Endothelial cell of umbilical vein (primary cell): Measurements from ENCODE around the gene CDX2. TPM values are rescaled to one million over a fixed set of nuclear protein-coding genes. Genes with fewer than 3 reads are reported as not detected.

Experiments used
- BruUV-seq: library from RNA; stranded (reverse); fragments of 400-500 nt; replicated peaks from 2 replicates; lab custom pipeline; 2021; lab: Mats Ljungman, UMichigan
- CTCF ChIA-PET: fragments of 300-600, 350-600 bp; sonication (Branson Sonifier 250); formaldehyde crosslinking; loops from one replicate; lab custom pipeline; 2021; ENCODE audit warnings: antibody characterized with exemption, inconsistent platforms; lab: Charles Lee
- POLR2A ChIA-PET: fragments of 300-600, 350-600 bp; sonication (Branson Sonifier 250); formaldehyde crosslinking; loops from one replicate; lab custom pipeline; 2021; ENCODE audit warnings: antibody characterized with exemption, inconsistent platforms; lab: Charles Lee
- DNase-seq: peaks from one replicate; pipeline ENCODE4 v3.0.0-alpha.2; 2011; ENCODE audit warnings: low read depth, low spot score
- FAIRE-seq: peaks from 2 replicates; lab custom pipeline; 2011; peaks lifted over from hg19 to GRCh38; lab: Jason Lieb, UNC
- H2AFZ ChIP-seq: 2 replicates; pipeline ENCODE4 v1.6.0; 2012; ENCODE audit warnings: low read depth, low read length, control low read depth, inconsistent platforms
- H3K27ac ChIP-seq: 2 replicates; pipeline ENCODE4 v1.5.1; 2011; ENCODE audit warnings: low read depth, mild to moderate bottlenecking, control low read depth, low read length, moderate library complexity; ENCODE audit not compliant: insufficient read depth
- H3K27me3 ChIP-seq, 2 experiments: 2 replicates each; pipeline versions ENCODE4 v1.6.0 to v1.6.1; 2011; ENCODE audit warnings: low read length in 2 of 2, mixed read lengths in 1 of 2; ENCODE audit not compliant: control insufficient read depth in 2 of 2, insufficient read depth in 2 of 2
- H3K36me3 ChIP-seq, 2 experiments: 2 replicates in 1 of 2; 3 replicates in 1 of 2; pipeline ENCODE4 v1.5.1; 2011; ENCODE audit warnings: low read length in 2 of 2, mild to moderate bottlenecking in 1 of 2, moderate library complexity in 1 of 2; ENCODE audit not compliant: control insufficient read depth in 2 of 2, insufficient read depth in 2 of 2; ENCODE audit errors: extremely low read depth in 1 of 2
- H3K4me1 ChIP-seq: 3 replicates; pipeline ENCODE4 v1.5.1; 2011; ENCODE audit warnings: mild to moderate bottlenecking, low read length; ENCODE audit not compliant: control insufficient read depth, insufficient read depth; ENCODE audit errors: extremely low read depth
- H3K4me2 ChIP-seq: 2 replicates; pipeline ENCODE4 v1.6.1; 2011; ENCODE audit warnings: low read length, control low read depth, mixed read lengths; ENCODE audit not compliant: insufficient read depth
- H3K4me3 ChIP-seq, 3 experiments: fragments of 200-600 bp in 1 of 3; sonication (generic), shearing (Covaris generic) in 1 of 3; replicated peaks in 1 of 3; 2 replicates each; pipeline ENCODE4 v1.5.1; 2011 to 2016; ENCODE audit warnings: control low read depth in 3 of 3, low read length in 3 of 3, mild to moderate bottlenecking in 2 of 3, inconsistent platforms in 1 of 3, low read depth in 1 of 3, moderate library complexity in 1 of 3; ENCODE audit not compliant: insufficient read depth in 1 of 3
- H3K79me2 ChIP-seq: 2 replicates; pipeline ENCODE4 v1.6.0; 2012; ENCODE audit warnings: low read length, inconsistent platforms; ENCODE audit not compliant: control insufficient read depth, insufficient read depth
- H3K9ac ChIP-seq: replicated peaks from 2 replicates; pipeline ENCODE3; 2011; ENCODE audit warnings: low read length, control low read depth; ENCODE audit not compliant: insufficient read depth; ENCODE audit errors: extremely low read depth
- H3K9me1 ChIP-seq: replicated peaks from 3 replicates; pipeline ENCODE4 v1.6.0; 2011; ENCODE audit warnings: mild to moderate bottlenecking, low read length; ENCODE audit not compliant: control insufficient read depth, insufficient read depth; ENCODE audit errors: extremely low read depth
- H3K9me3 ChIP-seq: replicated peaks from 2 replicates; pipeline ENCODE4 v1.5.1; 2012; ENCODE audit warnings: low read length, inconsistent platforms; ENCODE audit not compliant: control insufficient read depth, insufficient read depth
- H4K20me1 ChIP-seq: replicated peaks from 2 replicates; pipeline ENCODE3; 2011; ENCODE audit warnings: mild to moderate bottlenecking, low read length; ENCODE audit not compliant: control insufficient read depth, insufficient read depth; ENCODE audit errors: extremely low read depth
- EZH2 ChIP-seq: IDR thresholded peaks from 2 replicates; pipeline ENCODE4 v1.6.1; 2012; ENCODE audit warnings: borderline replicate concordance, low read depth, mild to moderate bottlenecking, moderate library complexity, low read length, inconsistent platforms; ENCODE audit not compliant: severe bottlenecking
- FOS ChIP-seq: IDR thresholded peaks from 2 replicates; pipeline ENCODE4 v1.6.1; 2011; ENCODE audit warnings: mild to moderate bottlenecking, low read length, moderate library complexity, borderline replicate concordance; ENCODE audit not compliant: insufficient read depth
- GATA2 ChIP-seq: IDR thresholded peaks from 2 replicates; pipeline ENCODE4 v1.7.0; 2011; ENCODE audit warnings: low read depth, mild to moderate bottlenecking, moderate library complexity, mixed read lengths, low read length; ENCODE audit not compliant: insufficient read length, insufficient read depth
- JUN ChIP-seq: IDR thresholded peaks from 2 replicates; pipeline ENCODE4 v1.6.1; 2011; ENCODE audit warnings: borderline replicate concordance, low read depth; ENCODE audit not compliant: insufficient read length, insufficient read depth
- MAX ChIP-seq: IDR thresholded peaks from 2 replicates; pipeline ENCODE4 v1.6.1; 2011; ENCODE audit not compliant: insufficient read depth, insufficient read length
- MYC ChIP-seq: IDR thresholded peaks from one replicate; pipeline ENCODE4 v1.6.1; 2011; ENCODE audit warnings: mild to moderate bottlenecking, low read depth, low read length
- POLR2A ChIP-seq: IDR thresholded peaks from 2 replicates; pipeline ENCODE4 v1.6.1; 2012; ENCODE audit warnings: low read depth, mild to moderate bottlenecking, control low read depth, low read length
- POLR2AphosphoS5 ChIP-seq: IDR thresholded peaks from 2 replicates; pipeline ENCODE4 v1.6.1; 2012; ENCODE audit warnings: low read depth, mild to moderate bottlenecking, control low read depth, low read length, moderate library complexity; ENCODE audit not compliant: insufficient read depth
- dilution Hi-C: fragments of 300-500 bp; cut with MboI; formaldehyde crosslinking; loops from one replicate; pipeline ENCODE4 v1.15.0; 2019; ENCODE audit warnings: low sequenced_read_pairs; ENCODE audit not compliant: extremely low pct_ligation_motif_present
- intact Hi-C: fragments of 100-400 bp; cut with micrococcal nuclease; formaldehyde crosslinking; loops from one replicate; pipeline ENCODE4 v1.10.0; 2022
- polyA plus RNA-seq, 4 experiments: library from polyadenylated mRNA; depleted of rRNA in 3 of 4; stranded (reverse) in 3 of 4; unstranded in 1 of 4; fragments of >200 nt; gene quantifications; 2 replicates each; pipeline versions ENCODE4 v1.2.1 to v1.2.3, GENCODE V29; 2011 to 2012; ENCODE audit warnings: missing spikeins in 1 of 4
- total RNA-seq: library from RNA; stranded (reverse); gene quantifications from 2 replicates; pipeline ENCODE4 v1.2.3, GENCODE V29; 2021
- TF ChIP-seq, protein P1 (sequence below), 2 donors: IDR thresholded peaks; 1 replicate in 1 of 2; 2 replicates in 1 of 2; pipeline ENCODE4 v1.5.1; 2011; ENCODE audit warnings: low read length in 2 of 2, mild to moderate bottlenecking in 2 of 2, moderate library complexity in 2 of 2, control low read depth in 1 of 2, inconsistent platforms in 1 of 2, low read depth in 1 of 2; ENCODE audit not compliant: insufficient read depth in 1 of 2; ENCODE audit errors: extremely low read depth in 1 of 2

Gene CDX2
- total and polyA plus RNA-seq, 2 donors (not counting 3 experiments of a cell fraction or from before 2014, with no cell fraction given), result not detected

DNA sequence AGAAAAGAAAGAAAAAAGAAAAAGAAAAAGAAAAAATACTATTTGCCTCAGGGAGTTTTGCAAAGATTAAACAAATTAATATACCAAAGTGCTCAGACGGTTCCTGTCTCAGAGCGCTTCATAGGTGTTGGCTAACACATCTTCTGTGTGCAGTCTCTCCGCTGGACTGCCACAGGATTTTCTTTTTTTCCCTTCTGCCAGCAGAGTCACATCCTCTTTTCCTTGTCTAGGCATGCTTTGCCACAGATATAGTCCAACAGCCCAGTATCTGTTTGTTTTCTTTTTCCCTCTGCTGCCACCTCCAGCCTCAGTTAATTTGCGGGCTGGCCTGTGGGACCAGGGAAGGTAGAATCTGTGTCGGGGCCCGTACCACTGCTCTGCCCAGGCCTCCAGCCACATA lies 22.8 kb upstream of the CDX2 start:
- ChIA-PET POLR2A (no interaction called here), CTCF (no interaction called here)
- TF ChIP-seq POLR2AphosphoS5, result no peak
- TF ChIP-seq GATA2, result no peak
- TF ChIP-seq, protein P1, sequence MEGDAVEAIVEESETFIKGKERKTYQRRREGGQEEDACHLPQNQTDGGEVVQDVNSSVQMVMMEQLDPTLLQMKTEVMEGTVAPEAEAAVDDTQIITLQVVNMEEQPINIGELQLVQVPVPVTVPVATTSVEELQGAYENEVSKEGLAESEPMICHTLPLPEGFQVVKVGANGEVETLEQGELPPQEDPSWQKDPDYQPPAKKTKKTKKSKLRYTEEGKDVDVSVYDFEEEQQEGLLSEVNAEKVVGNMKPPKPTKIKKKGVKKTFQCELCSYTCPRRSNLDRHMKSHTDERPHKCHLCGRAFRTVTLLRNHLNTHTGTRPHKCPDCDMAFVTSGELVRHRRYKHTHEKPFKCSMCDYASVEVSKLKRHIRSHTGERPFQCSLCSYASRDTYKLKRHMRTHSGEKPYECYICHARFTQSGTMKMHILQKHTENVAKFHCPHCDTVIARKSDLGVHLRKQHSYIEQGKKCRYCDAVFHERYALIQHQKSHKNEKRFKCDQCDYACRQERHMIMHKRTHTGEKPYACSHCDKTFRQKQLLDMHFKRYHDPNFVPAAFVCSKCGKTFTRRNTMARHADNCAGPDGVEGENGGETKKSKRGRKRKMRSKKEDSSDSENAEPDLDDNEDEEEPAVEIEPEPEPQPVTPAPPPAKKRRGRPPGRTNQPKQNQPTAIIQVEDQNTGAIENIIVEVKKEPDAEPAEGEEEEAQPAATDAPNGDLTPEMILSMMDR (IDR thresholded peaks at IDR 0.05; ENCODE audit: extremely low read depth in 1 of 2, insufficient read depth in 1 of 2, low read depth in 1 of 2, low read length in 2 of 2), result no peak
- no peak for TF ChIP-seq MAX
- TF ChIP-seq JUN, result no peak
- no peak for TF ChIP-seq EZH2
- no peak for TF ChIP-seq MYC
- TF ChIP-seq FOS, result no peak
- TF ChIP-seq POLR2A, result no peak
- peaks cover 8 to 10% of the 10 kb centered on the region in 2 experiments for H3K27me3 ChIP-seq
- H3K79me2 ChIP-seq, result no peaks in the 10 kb centered on the region
- no peak overlapping the region for H2AFZ ChIP-seq
- BruUV-seq, result no TSS peak
- intact Hi-C loops (no loop called here), dilution Hi-C loops (no loop called here)
- no peaks in the 10 kb centered on the region for H3K9me1 ChIP-seq
- H3K4me1 ChIP-seq, result no peaks in the 10 kb centered on the region
- H3K9ac ChIP-seq, result no peak overlapping the region
- H3K27ac ChIP-seq, result no peak overlapping the region
- no peaks in the 10 kb centered on the region for H3K36me3 ChIP-seq
- FAIRE-seq (no peak), DNase-seq (no peak)
- H3K4me2 ChIP-seq, result no peak overlapping the region
- no peaks in the 10 kb centered on the region for H4K20me1 ChIP-seq
- no peak overlapping the region for H3K4me3 ChIP-seq
- no peaks in the 10 kb centered on the region for H3K9me3 ChIP-seq
